Heart left ventricle (tissue), 16 donors: ENCODE results near the gene KCTD10. TPM values are rescaled to one million over a fixed set of nuclear protein-coding genes. Genes with fewer than 3 reads are reported as not detected.

ENCODE experiments used
- ATAC-seq, 4 donors: fragments of 200-7000 bp; cut with Tn5 transposase; one replicate each; pipeline ENCODE4 v1.9.1; 2020 to 2022; ENCODE audit warnings: moderate library complexity in 4 of 4, mild to moderate bottlenecking in 3 of 4, moderate number of reproducible peaks in 1 of 4
- DNase-seq, 5 donors: peaks; one replicate each; pipeline ENCODE4 v3.0.0-alpha.2; 2020
- H3K27ac ChIP-seq, 12 donors: fragments of 200-600 bp; sonication (generic) in 4 of 12; one replicate each; pipeline versions ENCODE4 v1.5.0 to v1.8.0; 2016 to 2022; ENCODE audit warnings: mild to moderate bottlenecking in 2 of 12
- H3K27me3 ChIP-seq, 9 donors: fragments of 200-600 bp; sonication (generic) in 2 of 9; one replicate each; pipeline versions ENCODE4 v1.5.1 to v1.8.0; 2016 to 2022; ENCODE audit warnings: mild to moderate bottlenecking in 3 of 9
- H3K36me3 ChIP-seq, 9 donors: fragments of 200-600 bp; sonication (generic) in 2 of 9; one replicate each; pipeline versions ENCODE4 v1.5.0 to v1.8.0; 2018 to 2022; ENCODE audit warnings: mild to moderate bottlenecking in 2 of 9
- H3K4me1 ChIP-seq, 12 donors: fragments of 200-600 bp; sonication (generic) in 4 of 12; one replicate each; pipeline versions ENCODE4 v1.5.0 to v1.8.0; 2016 to 2022; ENCODE audit warnings: mild to moderate bottlenecking in 3 of 12
- H3K4me3 ChIP-seq, 12 donors: fragments of 200-600 bp; sonication (generic) in 4 of 12; one replicate each; pipeline versions ENCODE4 v1.5.0 to v1.8.0; 2017 to 2022; ENCODE audit warnings: mild to moderate bottlenecking in 9 of 12, moderate library complexity in 4 of 12
- H3K9me3 ChIP-seq, 12 donors: fragments of 200-600 bp; sonication (generic) in 4 of 12; one replicate each; pipeline versions ENCODE4 v1.5.0 to v1.8.0; 2016 to 2022; ENCODE audit warnings: mild to moderate bottlenecking in 1 of 12
- CTCF ChIP-seq, 12 donors: fragments of 200-600 bp; sonication (generic) in 4 of 12; IDR thresholded peaks; one replicate each; pipeline versions ENCODE4 v1.5.0 to v1.8.0; 2018 to 2022; ENCODE audit warnings: antibody characterized with exemption in 12 of 12, mild to moderate bottlenecking in 5 of 12
- POLR2A ChIP-seq, 2 donors: fragments of 450-650 bp; IDR thresholded peaks; one replicate each; pipeline ENCODE4 v1.6.1; 2017; ENCODE audit warnings: antibody characterized with exemption in 2 of 2, mild to moderate bottlenecking in 2 of 2, moderate library complexity in 2 of 2
- WGBS, 4 donors: extraction: QIAGEN DNeasy Blood & Tissue Kit in 2 of 4; methylation state at CpG; one replicate each; pipeline versions ENCODE4 v1.1.5 to v1.1.7; 2013 to 2018; 5-methylcytosine and 5-hydroxymethylcytosine counted together
- intact Hi-C, 10 donors: fragments of 100-400 bp; cut with DNase I; formaldehyde crosslinking; loops; one replicate each; pipeline versions ENCODE4 v1.11.1 to v1.14.2; 2022
- polyA plus RNA-seq, 2 donors: library from polyadenylated mRNA; stranded (reverse); fragments of 200-250 nt; gene quantifications; one replicate each; pipeline ENCODE4 v1.2.3, GENCODE V29; 2013
- total RNA-seq, 9 donors: library from RNA; depleted of rRNA in 2 of 9; stranded (reverse); fragments of >200 nt in 2 of 9; fragmentation: NEBNext Ultra II Directional in 3 of 9; extraction: Animal tissue kit (Norgen Biotek cat#: 25700) in 3 of 9; gene quantifications; one replicate each; pipeline versions ENCODE4 v1.1.0 to v1.2.4, GENCODE V29; 2016 to 2023
- donor health status: ischemic (EF 13 %, LVEDD 7.1; RV severe dilation, severe dysfunction).
- donor health status: healthy with polysubstance abuse.
- donor health status: DM: no; HTN: yes; CAD: no.
- donor health status: DM: no; HTN: no; CAD: no.
- donor health status: ischemic (EF 25% LVEDD 6.9; RV normal size, moderate dysfunction).
- donor health status: ischemic (EF 25% LVEDD 5.7; RV mildly dilated, moderate dysfunction).
- donor health status: healthy.
- donor health status: DM: yes; HTN: yes; CAD: no.
- donor health status: ischemic (EF 35%, LVEDD 5.7; RV mildly dilated, moderate dysfunction).
- donor health status: nonischemic (EF 11% LVEDD 7.7; RV severe dilation, severe dysfunction).
- donor health status: DM: yes; HTN: yes; CAD: no.
- donor health status: PGD.
- donor health status: ischemic (EF 29% LVEDD 5.4; RV normal size, mild dysfunction).
- donor health status: nonischemic (EF 23%, LVEDD 6.1; RV moderate dilation, normal function).

Gene KCTD10
- total and polyA plus RNA-seq, 11 donors, result 9.5 to 52.3 (median 37.1) TPM

GRCh38 chr12:109452489-109452888 is 24.6 kb downstream of the KCTD10 start:
- DNase-seq, result no peak
- H3K36me3 ChIP-seq, result peaks cover 0 to 100% (median 97%) of the 10 kb centered on the region in 9 donors
- WGBS, 4 donors, result 92 to 97% (median 94%) methylated on average over 2 of the region's 2 CpGs
- H3K4me3 ChIP-seq, result no peak overlapping the region
- peaks cover 0 to 10% (median 2%) of the 10 kb centered on the region in 12 donors for H3K4me1 ChIP-seq
- intact Hi-C loops, result no loop called here
- no peak for TF ChIP-seq POLR2A (IDR thresholded peaks at IDR 0.05)
- no peak for TF ChIP-seq CTCF (IDR thresholded peaks at IDR 0.05)
- no peak for ATAC-seq
- no peaks in the 10 kb centered on the region for H3K9me3 ChIP-seq
- H3K27me3 ChIP-seq, result no peaks in the 10 kb centered on the region
- H3K27ac ChIP-seq, result peak overlapping the region in 1 of 12 donors; percentile 54

- ATAC-seq (no peak), DNase-seq (no peak)
- TF ChIP-seq CTCF (IDR thresholded peaks at IDR 0.05) (no peak), POLR2A (IDR thresholded peaks at IDR 0.05) (no peak)
- H3K36me3 ChIP-seq, result peaks cover 0 to 100% (median 96%) of the 10 kb centered on the region in 9 donors
- no peaks in the 10 kb centered on the region for H3K27me3 ChIP-seq
- intact Hi-C loops, result no loop called here
- H3K27ac ChIP-seq, result peak overlapping the region in 2 of 12 donors; percentile 5 to 38
- peaks cover 0 to 12% (median 3%) of the 10 kb centered on the region in 12 donors for H3K4me1 ChIP-seq
- 88 to 93% (median 92%) methylated on average over 23 of the region's 23 CpGs for WGBS, 4 donors
- H3K9me3 ChIP-seq, result no peaks in the 10 kb centered on the region
- no peak overlapping the region for H3K4me3 ChIP-seq
Measured at GRCh38 chr12:109451400-109451799, 25.7 kb downstream of the KCTD10 start.

GRCh38 chr12:109450980-109451379 is 26.1 kb downstream of the KCTD10 start:
- H3K27ac ChIP-seq, result peak overlapping the region in 2 of 12 donors; percentile 5 to 60
- peaks cover 0 to 14% (median 3%) of the 10 kb centered on the region in 12 donors for H3K4me1 ChIP-seq
- H3K36me3 ChIP-seq, result peaks cover 0 to 100% (median 96%) of the 10 kb centered on the region in 9 donors
- intact Hi-C loops, result no loop called here
- ATAC-seq (no peak), DNase-seq (no peak)
- H3K4me3 ChIP-seq, result no peak overlapping the region
- TF ChIP-seq POLR2A (IDR thresholded peaks at IDR 0.05) (no peak), CTCF (IDR thresholded peaks at IDR 0.05) (no peak)
- WGBS, 4 donors, result 72 to 82% (median 74%) methylated on average over 4 of the region's 4 CpGs
- no peaks in the 10 kb centered on the region for H3K27me3 ChIP-seq
- H3K9me3 ChIP-seq, result no peaks in the 10 kb centered on the region

- peaks cover 0 to 20% (median 3%) of the 10 kb centered on the region in 12 donors for H3K4me1 ChIP-seq
- ATAC-seq (no peak), DNase-seq (no peak)
- H3K9me3 ChIP-seq, result no peaks in the 10 kb centered on the region
- TF ChIP-seq CTCF (IDR thresholded peaks at IDR 0.05) (no peak), POLR2A (IDR thresholded peaks at IDR 0.05) (no peak)
- H3K27ac ChIP-seq, result peak overlapping the region in 2 of 12 donors; percentile 10 to 60
- intact Hi-C loops, result no loop called here
- 79 to 85% (median 81%) methylated on average over 16 of the region's 16 CpGs for WGBS, 4 donors
- peaks cover 0 to 100% (median 94%) of the 10 kb centered on the region in 9 donors for H3K36me3 ChIP-seq
- no peak overlapping the region for H3K4me3 ChIP-seq
- no peaks in the 10 kb centered on the region for H3K27me3 ChIP-seq
Measured at GRCh38 chr12:109449845-109450532, 27.1 kb downstream of the KCTD10 start.
